ENCODE measurements around the gene DCAF4L1. TPM values are rescaled to one million over a fixed set of nuclear protein-coding genes. Genes with fewer than 3 reads are reported as not detected.

DCAF4L1 gene
- polyA plus RNA-seq, 1 donor from 2014 or later, result 0.31 TPM

GRCh38 chr4:41939016-41939626 lies 42.4 kb upstream of the DCAF4L1 start:
- TF ChIP-seq POLR2AphosphoS5 (IDR thresholded peaks at IDR 0.05) (no peak), CTCF (IDR thresholded peaks at IDR 0.05; ENCODE audit: poor library complexity, severe bottlenecking) (no peak), SMC3 (conservative IDR thresholded peaks at IDR 0.05; ENCODE audit: poor library complexity) (no peak), EZH2 (IDR thresholded peaks at IDR 0.05; ENCODE audit: borderline replicate concordance, insufficient read depth, low read length, poor library complexity, severe bottlenecking) (no peak), RAD21 (conservative IDR thresholded peaks at IDR 0.05) (no peak)
- Histone ChIP-seq H3K4me3 (ENCODE audit: low read length) (no peak overlapping the region), H3K27ac (ENCODE audit: low read length) (no peak overlapping the region), H3K27me3 (ENCODE audit: insufficient read depth, low read depth, low read length) (no peaks in the 10 kb centered on the region), H3K9me3 (ENCODE audit: low read length) (no peaks in the 10 kb centered on the region), H2AFZ (ENCODE audit: low read depth, low read length) (no peak overlapping the region), H3F3A (ENCODE audit: insufficient read depth, low read length, poor library complexity, severe bottlenecking) (peaks cover 3% of the 10 kb centered on the region), H3K36me3 (ENCODE audit: insufficient read depth, low read length) (no peaks in the 10 kb centered on the region), H4K20me1 (ENCODE audit: insufficient read depth) (no peaks in the 10 kb centered on the region), H3K4me2 (ENCODE audit: low read length) (no peak overlapping the region), H3K79me2 (replicated peaks; ENCODE audit: insufficient read depth, low read length) (peaks cover 33% of the 10 kb centered on the region), H3K9me2 (ENCODE audit: insufficient read depth, low read length) (no peaks in the 10 kb centered on the region), H3K9ac (ENCODE audit: low read length) (no peak overlapping the region)

- no peak for TF ChIP-seq EZH2 (IDR thresholded peaks at IDR 0.05; ENCODE audit: borderline replicate concordance, insufficient read depth, low read length, poor library complexity, severe bottlenecking)
- TF ChIP-seq MXI1 (conservative IDR thresholded peaks at IDR 0.05; ENCODE audit: poor library complexity, severe bottlenecking), result no peak
- TF ChIP-seq CTCF (IDR thresholded peaks at IDR 0.05; ENCODE audit: poor library complexity, severe bottlenecking), result no peak
- no peak for TF ChIP-seq RAD21 (conservative IDR thresholded peaks at IDR 0.05)
- TF ChIP-seq TAF1 (IDR thresholded peaks at IDR 0.05; ENCODE audit: low read depth), result no peak
- no peak for TF ChIP-seq POLR2AphosphoS5 (IDR thresholded peaks at IDR 0.05)
- TF ChIP-seq REST (IDR thresholded peaks at IDR 0.05; ENCODE audit: borderline replicate concordance), result no peak
- Histone ChIP-seq H3F3A (ENCODE audit: insufficient read depth, low read length, poor library complexity, severe bottlenecking) (no peaks in the 10 kb centered on the region), H2AFZ (ENCODE audit: low read depth, low read length) (no peak overlapping the region), H3K36me3 (ENCODE audit: insufficient read depth, low read length) (no peaks in the 10 kb centered on the region), H3K4me3 (ENCODE audit: low read length) (no peak overlapping the region), H3K79me2 (replicated peaks; ENCODE audit: insufficient read depth, low read length) (peaks cover 32% of the 10 kb centered on the region), H3K27ac (ENCODE audit: low read length) (no peak overlapping the region), H3K4me2 (ENCODE audit: low read length) (no peak overlapping the region), H3K27me3 (ENCODE audit: insufficient read depth, low read depth, low read length) (no peaks in the 10 kb centered on the region), H3K9me3 (ENCODE audit: low read length) (no peaks in the 10 kb centered on the region), H3K9me2 (ENCODE audit: insufficient read depth, low read length) (no peaks in the 10 kb centered on the region), H4K20me1 (ENCODE audit: insufficient read depth) (no peaks in the 10 kb centered on the region), H3K9ac (ENCODE audit: low read length) (no peak overlapping the region)
These were observed 40.7 kb upstream of the DCAF4L1 start for GRCh38 chr4:41940834-41941233.

Measured in neural cell (in vitro differentiated cells).